Uterus (tissue), 2 donors: ENCODE results near the gene NISCH.

Experiments
- POLR2A ChIP-seq, 2 donors: fragments of 450-650 bp; IDR thresholded peaks; one replicate each; pipeline ENCODE4 v1.6.1; 2016; ENCODE audit warnings: antibody characterized with exemption in 2 of 2, mild to moderate bottlenecking in 1 of 2, moderate library complexity in 1 of 2
- TF ChIP-seq, protein P1 (sequence below), 4 experiments: fragments of 200-600 bp in 2 of 4; fragments of 450-650 bp in 2 of 4; sonication (generic) in 2 of 4; IDR thresholded peaks; one replicate each; pipeline ENCODE4 v1.5.1; 2016 to 2019; ENCODE audit warnings: antibody characterized with exemption in 4 of 4, mild to moderate bottlenecking in 2 of 4, moderate library complexity in 1 of 4

DNA sequence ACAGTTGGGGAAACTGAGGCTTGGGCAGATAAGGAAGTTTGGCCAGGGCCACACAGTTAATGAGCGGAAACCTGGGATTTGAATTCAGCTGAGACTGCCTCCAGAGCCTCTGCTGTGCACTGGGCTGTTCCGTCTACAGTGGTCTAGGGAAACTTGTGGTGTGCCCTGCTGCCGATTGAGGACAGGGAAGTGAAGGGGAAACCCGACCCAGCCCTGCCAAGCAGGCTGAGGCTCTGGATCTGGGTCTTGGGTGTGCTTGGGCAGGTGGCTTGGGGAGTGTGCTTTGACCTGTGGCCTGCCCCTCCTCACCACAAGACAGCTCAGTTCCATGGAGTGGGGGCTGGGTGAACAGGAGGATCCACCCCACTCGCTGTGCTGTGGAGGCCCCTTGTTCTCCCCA is 17.6 kb downstream of the NISCH start:
- TF ChIP-seq, protein P1, sequence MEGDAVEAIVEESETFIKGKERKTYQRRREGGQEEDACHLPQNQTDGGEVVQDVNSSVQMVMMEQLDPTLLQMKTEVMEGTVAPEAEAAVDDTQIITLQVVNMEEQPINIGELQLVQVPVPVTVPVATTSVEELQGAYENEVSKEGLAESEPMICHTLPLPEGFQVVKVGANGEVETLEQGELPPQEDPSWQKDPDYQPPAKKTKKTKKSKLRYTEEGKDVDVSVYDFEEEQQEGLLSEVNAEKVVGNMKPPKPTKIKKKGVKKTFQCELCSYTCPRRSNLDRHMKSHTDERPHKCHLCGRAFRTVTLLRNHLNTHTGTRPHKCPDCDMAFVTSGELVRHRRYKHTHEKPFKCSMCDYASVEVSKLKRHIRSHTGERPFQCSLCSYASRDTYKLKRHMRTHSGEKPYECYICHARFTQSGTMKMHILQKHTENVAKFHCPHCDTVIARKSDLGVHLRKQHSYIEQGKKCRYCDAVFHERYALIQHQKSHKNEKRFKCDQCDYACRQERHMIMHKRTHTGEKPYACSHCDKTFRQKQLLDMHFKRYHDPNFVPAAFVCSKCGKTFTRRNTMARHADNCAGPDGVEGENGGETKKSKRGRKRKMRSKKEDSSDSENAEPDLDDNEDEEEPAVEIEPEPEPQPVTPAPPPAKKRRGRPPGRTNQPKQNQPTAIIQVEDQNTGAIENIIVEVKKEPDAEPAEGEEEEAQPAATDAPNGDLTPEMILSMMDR (IDR thresholded peaks at IDR 0.05), result no peak
- TF ChIP-seq POLR2A (IDR thresholded peaks at IDR 0.05), result no peak
